ENCODE measurements around the gene ADGRA3.

DNA sequence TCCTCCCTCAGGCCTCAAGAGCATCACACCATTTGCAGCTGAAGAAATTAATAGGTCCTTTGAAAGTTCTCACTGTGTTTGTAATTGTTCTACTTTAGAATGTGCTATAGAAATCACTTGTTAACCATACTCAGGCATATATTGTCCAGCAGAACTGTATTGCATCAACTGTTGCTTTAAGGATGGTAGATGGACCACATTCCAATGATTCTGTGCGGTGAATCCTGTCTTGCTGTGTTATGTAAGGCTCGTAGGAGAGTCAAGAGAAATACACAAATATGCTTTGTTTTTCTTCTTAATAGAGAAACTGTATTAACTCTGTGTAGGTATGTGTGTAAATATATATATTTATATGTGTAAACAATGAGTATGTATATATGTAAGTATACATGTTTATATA is 6.3 kb upstream of the ADGRA3 start:
- TF ChIP-seq POLR2AphosphoS5 (IDR thresholded peaks at IDR 0.05): no peak
- TF ChIP-seq, protein P1, sequence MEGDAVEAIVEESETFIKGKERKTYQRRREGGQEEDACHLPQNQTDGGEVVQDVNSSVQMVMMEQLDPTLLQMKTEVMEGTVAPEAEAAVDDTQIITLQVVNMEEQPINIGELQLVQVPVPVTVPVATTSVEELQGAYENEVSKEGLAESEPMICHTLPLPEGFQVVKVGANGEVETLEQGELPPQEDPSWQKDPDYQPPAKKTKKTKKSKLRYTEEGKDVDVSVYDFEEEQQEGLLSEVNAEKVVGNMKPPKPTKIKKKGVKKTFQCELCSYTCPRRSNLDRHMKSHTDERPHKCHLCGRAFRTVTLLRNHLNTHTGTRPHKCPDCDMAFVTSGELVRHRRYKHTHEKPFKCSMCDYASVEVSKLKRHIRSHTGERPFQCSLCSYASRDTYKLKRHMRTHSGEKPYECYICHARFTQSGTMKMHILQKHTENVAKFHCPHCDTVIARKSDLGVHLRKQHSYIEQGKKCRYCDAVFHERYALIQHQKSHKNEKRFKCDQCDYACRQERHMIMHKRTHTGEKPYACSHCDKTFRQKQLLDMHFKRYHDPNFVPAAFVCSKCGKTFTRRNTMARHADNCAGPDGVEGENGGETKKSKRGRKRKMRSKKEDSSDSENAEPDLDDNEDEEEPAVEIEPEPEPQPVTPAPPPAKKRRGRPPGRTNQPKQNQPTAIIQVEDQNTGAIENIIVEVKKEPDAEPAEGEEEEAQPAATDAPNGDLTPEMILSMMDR (IDR thresholded peaks at IDR 0.05): no peak
- no peak for TF ChIP-seq POLR2A (IDR thresholded peaks at IDR 0.05)
- no peak for TF ChIP-seq EP300 (IDR thresholded peaks at IDR 0.05)
